ENCODE data around the gene SASH3.
"Not testable (repeated sequence)": the region's sequence is repeated elsewhere in the genome, so short reads cannot be mapped to it uniquely, and the experiment has no call there.

SASH3 gene

DNA sequence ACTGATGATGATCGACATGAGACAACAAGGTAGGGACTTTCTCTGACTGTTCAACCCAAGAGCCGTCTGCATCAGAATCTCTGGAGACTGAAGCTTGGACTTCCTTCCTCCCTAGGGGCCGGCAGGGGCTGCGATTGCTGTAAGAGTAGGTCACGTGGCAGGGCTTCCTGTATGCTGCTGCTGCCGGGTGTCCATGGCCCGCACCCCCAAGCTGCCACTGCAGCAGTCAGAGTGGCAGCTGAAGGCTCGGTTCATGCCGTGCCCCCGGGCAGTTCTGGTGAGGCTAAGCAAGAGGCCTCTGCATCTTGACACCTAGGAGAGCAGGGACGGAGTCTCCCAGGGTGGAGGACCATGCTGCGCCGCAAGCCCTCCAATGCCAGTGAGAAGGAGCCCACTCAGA, at the start of gene SASH3:
SASH3 (plus strand) TSS at position 203 of the 400 bp plus-strand sequence; CDS start at position 352, 149 bp downstream.
- DNase-seq (ENCODE audit: low read depth in 2 of 2): peak; percentile 46 to 48

GRCh38 chrX:129731228-129731627, 48.5 kb upstream of the SASH3 start:
- no peak for DNase-seq (ENCODE audit: low read depth in 2 of 2)

DNA sequence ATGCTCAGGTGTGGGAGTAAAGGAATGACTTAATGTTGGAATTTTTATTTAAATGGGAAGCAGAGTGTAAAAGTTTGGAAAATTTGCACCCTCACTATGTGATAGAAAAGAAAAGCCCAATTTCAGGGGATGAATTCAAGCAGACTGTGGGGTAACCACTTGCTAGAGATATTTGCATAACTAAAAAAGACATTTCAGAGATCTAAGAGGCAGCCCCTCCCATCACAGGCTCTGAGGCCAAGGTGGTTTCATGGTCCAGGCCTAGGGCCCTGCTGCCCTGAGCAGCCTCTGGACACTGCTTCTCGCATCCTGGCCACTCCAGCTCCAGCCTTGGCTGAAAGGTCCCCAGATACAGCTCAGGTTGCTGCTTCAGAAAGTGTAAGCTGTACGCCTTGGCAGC, 46.9 kb upstream of the SASH3 start:
- no peak for DNase-seq (ENCODE audit: low read depth in 2 of 2)

GRCh38 chrX:129733335-129733734, 46.4 kb upstream of the SASH3 start:
- no peak for DNase-seq (ENCODE audit: low read depth in 2 of 2)

- DNase-seq (ENCODE audit: low read depth in 2 of 2): no peak
Measured at GRCh38 chrX:129736491-129736890, 43.3 kb upstream of the SASH3 start.

GRCh38 chrX:129737916-129738315, 41.8 kb upstream of the SASH3 start:
- DNase-seq (ENCODE audit: low read depth in 2 of 2): no peak

DNA sequence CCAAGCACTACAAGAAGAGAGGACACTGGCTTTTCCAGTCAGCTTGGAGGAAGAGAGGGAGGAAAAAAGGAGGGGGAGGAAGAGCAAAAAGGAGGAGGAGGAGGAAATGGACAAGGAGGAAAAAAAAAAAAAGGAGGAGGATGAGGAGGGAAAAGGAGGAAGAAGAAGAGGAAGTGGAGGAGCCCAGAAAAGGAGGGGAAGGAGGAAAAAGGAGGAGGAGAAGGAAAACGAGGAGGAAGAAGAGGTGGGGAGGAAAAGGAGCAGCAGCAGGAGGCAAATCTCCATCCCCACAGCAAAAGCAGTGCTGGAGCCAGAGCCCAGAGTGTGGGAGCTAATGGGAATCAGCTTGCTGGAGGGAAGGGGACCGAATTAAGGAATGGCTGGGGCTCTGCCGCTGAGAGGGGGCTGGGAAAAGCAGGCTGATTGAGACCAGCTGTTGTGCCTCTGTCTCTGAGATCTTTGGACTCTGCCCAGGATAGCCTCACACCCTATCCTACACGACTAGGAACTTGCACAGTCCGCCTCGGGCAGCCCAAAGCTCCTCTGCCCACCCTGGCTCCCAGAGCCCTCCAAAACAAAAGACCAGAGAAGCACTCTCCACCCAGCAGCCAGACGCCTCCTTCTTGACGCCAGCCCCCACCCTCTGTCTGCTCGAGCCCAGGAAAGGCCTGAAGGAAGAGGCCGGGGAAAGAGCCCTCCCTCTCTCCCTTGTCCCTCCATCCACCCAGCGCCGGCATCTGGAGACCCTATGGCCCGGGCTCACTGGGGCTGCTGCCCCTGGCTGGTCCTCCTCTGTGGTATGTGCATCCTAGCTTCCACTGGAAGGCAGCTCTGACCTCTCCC, 41.1 kb upstream of the SASH3 start, which contains the start of gene XPNPEP2:
XPNPEP2 (plus strand) TSS at position 514 of the 843 bp plus-strand sequence; CDS start at position 749, 235 bp downstream.
- DNase-seq (ENCODE audit: low read depth in 2 of 2): no peak

DNA sequence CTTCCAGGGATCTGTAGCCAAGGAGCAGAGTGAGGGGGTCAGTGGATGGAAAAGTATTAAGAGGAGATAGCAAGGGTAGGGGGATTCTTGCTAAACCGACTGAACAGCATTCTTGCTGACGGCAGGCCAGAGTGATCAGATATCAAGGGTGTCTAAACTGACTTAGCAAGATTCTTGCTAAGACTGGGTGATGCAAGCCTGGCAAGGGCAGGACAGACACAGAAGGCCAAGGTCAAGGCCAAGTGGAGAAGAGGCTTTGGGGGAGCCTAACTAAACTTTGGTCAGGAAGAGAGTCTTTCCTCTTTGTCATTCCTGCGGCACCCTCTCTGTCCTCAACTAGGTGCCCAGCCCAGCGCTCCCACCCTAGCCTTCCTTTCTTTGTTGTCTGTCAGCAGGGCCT, 40.2 kb upstream of the SASH3 start:
- no peak for DNase-seq (ENCODE audit: low read depth in 2 of 2)

DNA sequence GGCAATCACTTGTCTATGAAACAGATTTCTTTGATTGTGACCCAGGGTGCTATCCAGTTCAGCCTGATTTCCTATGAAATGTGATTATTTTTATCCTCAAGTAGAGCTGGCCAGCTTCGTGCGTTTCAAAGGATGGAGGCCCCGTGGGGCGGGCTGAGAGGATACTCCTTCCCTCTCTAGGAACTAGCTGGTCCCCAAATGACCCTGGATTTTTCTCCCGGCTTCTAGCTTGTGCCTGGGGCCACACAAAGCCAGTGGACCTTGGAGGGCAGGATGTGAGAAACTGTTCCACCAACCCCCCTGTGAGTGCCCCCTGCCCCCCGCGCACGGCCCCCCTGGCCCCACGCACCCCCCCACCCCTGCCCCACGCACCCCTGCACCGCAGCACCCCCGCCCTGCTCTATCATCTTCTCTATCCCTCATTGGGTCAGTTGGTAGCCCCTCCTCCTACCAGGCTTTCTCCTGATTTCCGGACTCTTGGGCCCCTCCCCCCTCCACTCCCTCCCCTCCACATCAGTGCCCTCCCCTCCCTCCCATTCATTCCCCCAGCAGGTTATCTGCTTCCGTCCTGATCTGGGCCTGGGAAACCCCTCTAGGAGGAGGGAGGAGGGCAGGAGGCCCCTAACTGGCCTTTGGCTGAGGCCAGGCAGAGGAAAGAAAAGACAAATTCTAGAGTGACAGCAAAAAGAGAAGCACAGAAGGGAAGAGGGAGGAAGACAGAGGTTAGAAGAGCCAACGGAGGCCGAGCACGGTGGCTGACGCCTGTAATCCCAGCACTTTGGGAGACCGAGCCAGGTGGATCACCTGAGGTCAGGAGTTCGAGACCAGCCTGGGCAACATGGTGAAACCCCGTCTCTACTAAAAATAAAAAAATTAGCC, 37.6 kb upstream of the SASH3 start:
- DNase-seq (ENCODE audit: low read depth in 2 of 2): no peak

- not testable (repeated sequence) for DNase-seq (ENCODE audit: low read depth in 2 of 2)
Measured at GRCh38 chrX:129742759-129743152, 37.0 kb upstream of the SASH3 start.

- no peak for DNase-seq (ENCODE audit: low read depth in 2 of 2)
Measured at GRCh38 chrX:129743821-129744220, 35.9 kb upstream of the SASH3 start.

DNA sequence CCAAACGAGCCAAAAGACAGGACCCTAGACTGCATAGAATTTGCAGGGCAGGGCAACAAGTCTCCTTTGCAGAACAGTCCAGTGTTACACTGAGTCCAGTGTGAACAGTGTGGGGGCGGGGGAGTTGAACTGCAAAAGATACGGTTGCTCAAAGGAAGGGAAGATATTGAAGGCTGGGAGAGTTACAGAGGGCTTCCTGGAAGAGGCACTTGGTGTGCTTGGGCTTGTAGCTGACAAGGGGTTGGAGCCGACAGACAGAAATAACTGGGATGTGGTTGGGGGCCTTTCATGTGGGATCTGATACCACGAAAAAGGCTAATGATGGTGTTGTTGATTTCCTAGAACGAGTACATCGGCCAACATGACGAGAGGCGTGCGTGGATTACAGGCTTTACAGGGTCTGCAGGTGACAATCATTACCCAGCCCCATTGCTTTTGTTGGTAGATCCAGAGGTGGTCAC, 34.9 kb upstream of the SASH3 start:
- DNase-seq (ENCODE audit: low read depth in 2 of 2): no peak

GRCh38 chrX:129746557-129747470, 32.9 kb upstream of the SASH3 start:
- no peak for DNase-seq (ENCODE audit: low read depth in 2 of 2)

DNA sequence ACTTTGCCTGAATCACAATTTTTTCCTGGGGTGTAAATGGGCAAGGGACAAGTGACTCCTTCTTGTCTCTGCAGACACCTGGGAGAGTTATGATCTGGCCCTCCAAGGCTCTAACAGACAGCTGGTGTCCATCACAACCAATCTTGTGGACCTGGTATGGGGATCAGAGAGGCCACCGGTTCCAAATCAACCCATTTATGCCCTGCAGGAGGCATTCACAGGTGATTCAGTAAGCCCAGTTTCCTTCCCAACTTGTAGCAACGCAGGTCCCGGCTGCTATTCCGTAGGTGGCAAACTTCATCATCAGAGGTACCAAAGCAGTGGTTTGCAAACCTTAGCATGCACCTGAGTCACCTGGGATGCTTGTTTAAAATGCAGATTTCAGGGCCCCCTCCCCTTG, 32.2 kb upstream of the SASH3 start:
- no peak for DNase-seq (ENCODE audit: low read depth in 2 of 2)

GRCh38 chrX:129748305-129748704, 31.4 kb upstream of the SASH3 start:
- no peak for DNase-seq (ENCODE audit: low read depth in 2 of 2)

GRCh38 chrX:129749069-129749468, 30.7 kb upstream of the SASH3 start:
- DNase-seq (ENCODE audit: low read depth in 2 of 2): no peak

GRCh38 chrX:129750971-129751370, 28.8 kb upstream of the SASH3 start:
- no peak for DNase-seq (ENCODE audit: low read depth in 2 of 2)

GRCh38 chrX:129754056-129755024, 25.4 kb upstream of the SASH3 start:
- no peak for DNase-seq (ENCODE audit: low read depth in 2 of 2)

- DNase-seq (ENCODE audit: low read depth in 2 of 2): no peak
Measured at GRCh38 chrX:129755779-129756650, 23.7 kb upstream of the SASH3 start.
